Neural cell (in vitro differentiated cells): ENCODE data around the gene UBE3A.

Source experiments
- EP300 ChIP-seq: fragments of 450-650 bp; conservative IDR thresholded peaks from 2 replicates; pipeline ENCODE4 v1.6.1; 2014; ENCODE audit warnings: antibody characterized with exemption, mild to moderate bottlenecking, moderate library complexity; ENCODE audit not compliant: poor library complexity, severe bottlenecking
- EZH2 ChIP-seq: fragments of 200-600, 300-800 bp; shearing (Covaris generic), sonication (generic); IDR thresholded peaks from 2 replicates; pipeline ENCODE4 v1.6.1; 2014; ENCODE audit warnings: antibody characterized with exemption, low read length, borderline replicate concordance, mild to moderate bottlenecking; ENCODE audit not compliant: insufficient read depth, poor library complexity, severe bottlenecking
- POLR2AphosphoS5 ChIP-seq: IDR thresholded peaks from 2 replicates; pipeline ENCODE4 v1.6.1; 2012
- RAD21 ChIP-seq: fragments of 450-650 bp; conservative IDR thresholded peaks from 2 replicates; pipeline ENCODE4 v1.6.1; 2014; ENCODE audit warnings: antibody characterized with exemption, mild to moderate bottlenecking, moderate library complexity
- REST ChIP-seq: IDR thresholded peaks from 2 replicates; pipeline ENCODE4 v1.6.1; 2012; ENCODE audit warnings: borderline replicate concordance
- SMC3 ChIP-seq: fragments of 450-650 bp; conservative IDR thresholded peaks from 2 replicates; pipeline ENCODE4 v1.6.1; 2014; ENCODE audit warnings: antibody characterized with exemption, mild to moderate bottlenecking, moderate library complexity; ENCODE audit not compliant: poor library complexity
- TAF1 ChIP-seq: IDR thresholded peaks from 2 replicates; pipeline ENCODE4 v1.6.1; 2012; ENCODE audit warnings: low read depth
- TF ChIP-seq, protein P1 (sequence below): fragments of 450-650 bp; IDR thresholded peaks from 2 replicates; pipeline ENCODE4 v1.5.1; 2014; ENCODE audit warnings: antibody characterized with exemption, mild to moderate bottlenecking, moderate library complexity; ENCODE audit not compliant: poor library complexity, severe bottlenecking

DNA sequence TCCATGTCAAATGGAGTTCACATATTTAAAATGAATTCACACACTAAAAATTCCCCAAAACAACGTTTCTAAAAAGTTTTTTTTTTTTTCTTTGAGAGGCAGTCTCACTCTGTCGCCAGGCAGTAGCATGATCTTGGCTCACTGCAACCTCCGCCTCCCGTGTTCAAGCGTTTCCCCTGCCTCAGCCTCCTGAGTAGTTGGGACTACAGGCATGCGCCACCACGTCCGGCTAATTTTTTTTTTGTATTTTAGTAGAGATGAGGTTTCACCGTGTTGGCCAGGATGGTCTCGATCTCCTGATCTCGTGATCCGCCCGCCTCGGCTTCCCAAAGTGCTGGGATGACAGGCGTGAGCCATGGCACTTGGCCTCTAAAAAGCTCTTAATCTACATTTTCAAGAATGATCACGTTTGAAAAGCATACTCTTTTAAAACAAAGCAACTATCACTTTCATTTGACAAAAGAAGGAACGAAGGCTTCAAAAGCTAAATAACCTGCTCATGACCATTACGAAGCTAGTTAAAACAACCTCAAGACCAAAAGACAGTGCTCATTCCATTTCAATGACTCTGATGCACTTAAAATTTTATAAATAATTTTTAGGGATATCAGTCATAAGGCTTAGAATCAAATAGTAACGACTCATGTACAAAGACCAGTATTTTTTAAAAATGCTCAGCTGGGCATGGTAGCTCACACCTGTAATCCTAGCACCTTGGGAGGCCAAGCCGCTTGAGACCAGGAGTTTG lies 5.5 kb downstream of the UBE3A start:
- TF ChIP-seq, protein P1, sequence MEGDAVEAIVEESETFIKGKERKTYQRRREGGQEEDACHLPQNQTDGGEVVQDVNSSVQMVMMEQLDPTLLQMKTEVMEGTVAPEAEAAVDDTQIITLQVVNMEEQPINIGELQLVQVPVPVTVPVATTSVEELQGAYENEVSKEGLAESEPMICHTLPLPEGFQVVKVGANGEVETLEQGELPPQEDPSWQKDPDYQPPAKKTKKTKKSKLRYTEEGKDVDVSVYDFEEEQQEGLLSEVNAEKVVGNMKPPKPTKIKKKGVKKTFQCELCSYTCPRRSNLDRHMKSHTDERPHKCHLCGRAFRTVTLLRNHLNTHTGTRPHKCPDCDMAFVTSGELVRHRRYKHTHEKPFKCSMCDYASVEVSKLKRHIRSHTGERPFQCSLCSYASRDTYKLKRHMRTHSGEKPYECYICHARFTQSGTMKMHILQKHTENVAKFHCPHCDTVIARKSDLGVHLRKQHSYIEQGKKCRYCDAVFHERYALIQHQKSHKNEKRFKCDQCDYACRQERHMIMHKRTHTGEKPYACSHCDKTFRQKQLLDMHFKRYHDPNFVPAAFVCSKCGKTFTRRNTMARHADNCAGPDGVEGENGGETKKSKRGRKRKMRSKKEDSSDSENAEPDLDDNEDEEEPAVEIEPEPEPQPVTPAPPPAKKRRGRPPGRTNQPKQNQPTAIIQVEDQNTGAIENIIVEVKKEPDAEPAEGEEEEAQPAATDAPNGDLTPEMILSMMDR: no peak
- TF ChIP-seq EP300 (no peak), POLR2AphosphoS5 (no peak), RAD21 (no peak), EZH2 (no peak), TAF1 (no peak), REST (no peak), SMC3 (no peak)
